ENCODE data around the gene DMXL2.

GRCh38 chr15:51475736-51476135, 146.8 kb downstream of the DMXL2 start:
- TF ChIP-seq CTCF (IDR thresholded peaks at IDR 0.05) (no peak), REST (IDR thresholded peaks at IDR 0.05; ENCODE audit: insufficient read depth in 1 of 2, low read depth in 2 of 2, low read length in 1 of 2) (no peak), POLR2AphosphoS5 (IDR thresholded peaks at IDR 0.05; ENCODE audit: low read depth, low read length) (no peak), TCF7L2 (IDR thresholded peaks at IDR 0.05; ENCODE audit: low read depth, low read length) (no peak), SIN3A (IDR thresholded peaks at IDR 0.05; ENCODE audit: borderline replicate concordance, insufficient read depth, low read depth, low read length) (no peak)

Measured in Panc1 (cell line).